Subcutaneous adipose tissue (tissue), 4 donors: Measurements from ENCODE around the gene NXPH1. TPM values are rescaled to one million over a fixed set of nuclear protein-coding genes. Genes with fewer than 3 reads are reported as not detected.

Experiments used
- CTCF ChIP-seq: fragments of 450-650 bp; IDR thresholded peaks from one replicate; pipeline ENCODE4 v1.5.1; 2016; ENCODE audit warnings: low read depth, mild to moderate bottlenecking, control low read depth, antibody characterized with exemption, moderate library complexity
- total RNA-seq, 4 donors: library from RNA; depleted of rRNA; stranded (reverse); fragments of >200 nt; gene quantifications; one replicate each; pipeline ENCODE4 v1.1.0, GENCODE V29; 2016

The NXPH1 gene
- total RNA-seq, 4 donors from 2014 or later: not detected

DNA sequence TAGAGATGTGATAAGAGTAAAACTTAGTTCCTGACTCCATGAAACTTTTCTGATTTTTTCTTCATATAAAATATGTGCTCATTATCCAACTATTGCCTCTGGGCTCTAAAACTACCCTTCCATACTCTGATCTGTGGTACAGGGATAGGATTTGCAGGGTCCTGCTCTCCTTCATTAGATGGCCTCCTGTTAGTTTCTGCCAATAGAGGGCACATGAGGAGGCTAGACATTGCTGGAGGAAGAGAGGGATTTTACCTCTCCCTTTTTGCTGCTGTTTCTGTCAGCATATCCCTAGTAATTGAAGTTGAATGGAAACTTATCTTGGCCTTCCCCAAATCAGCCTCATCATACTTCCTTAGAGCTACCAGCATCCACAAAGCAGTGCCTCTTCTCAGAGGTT is 269.4 kb downstream of the NXPH1 start:
- TF ChIP-seq CTCF: no peak

DNA sequence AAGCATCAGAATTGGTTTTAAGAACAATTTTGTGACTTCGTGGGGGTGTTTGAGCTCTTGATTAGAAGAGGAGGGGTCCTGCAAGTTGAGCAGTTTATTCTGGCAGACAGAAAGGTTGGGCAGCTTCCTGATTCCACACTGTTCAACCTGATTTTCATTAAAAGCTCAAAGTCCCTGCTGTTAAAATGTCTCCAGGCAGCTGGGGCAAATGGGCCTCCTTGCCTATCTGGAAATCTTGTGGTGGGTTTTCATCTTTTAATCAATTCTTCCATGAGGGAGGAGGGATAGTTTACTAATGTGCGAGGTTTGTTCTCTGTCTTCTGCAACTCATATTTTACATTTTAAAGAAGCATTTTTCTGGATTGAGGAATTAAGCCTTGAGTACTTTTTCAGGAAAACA is 276.7 kb downstream of the NXPH1 start:
- no peak for TF ChIP-seq CTCF

DNA sequence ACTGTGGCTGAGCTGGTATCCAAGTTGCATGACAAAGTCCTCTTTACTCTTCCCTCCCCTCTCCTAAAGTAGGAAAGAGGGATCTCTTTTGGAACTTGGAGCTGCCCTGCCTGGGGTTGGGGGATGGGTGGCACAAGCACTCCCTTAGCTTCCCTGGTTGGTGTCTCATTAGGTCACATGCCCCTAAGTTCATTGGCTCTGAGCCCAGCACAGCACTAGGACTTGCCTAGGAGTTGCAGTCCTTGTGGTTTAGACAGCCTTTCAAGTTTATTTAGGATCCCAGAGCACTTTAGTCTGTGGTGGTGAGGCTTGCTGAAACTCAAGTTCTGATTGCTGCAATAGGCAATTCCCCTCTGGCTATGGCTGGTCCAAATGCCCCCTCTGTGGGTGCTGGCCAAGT is 281.4 kb downstream of the NXPH1 start:
- TF ChIP-seq CTCF: no peak

DNA sequence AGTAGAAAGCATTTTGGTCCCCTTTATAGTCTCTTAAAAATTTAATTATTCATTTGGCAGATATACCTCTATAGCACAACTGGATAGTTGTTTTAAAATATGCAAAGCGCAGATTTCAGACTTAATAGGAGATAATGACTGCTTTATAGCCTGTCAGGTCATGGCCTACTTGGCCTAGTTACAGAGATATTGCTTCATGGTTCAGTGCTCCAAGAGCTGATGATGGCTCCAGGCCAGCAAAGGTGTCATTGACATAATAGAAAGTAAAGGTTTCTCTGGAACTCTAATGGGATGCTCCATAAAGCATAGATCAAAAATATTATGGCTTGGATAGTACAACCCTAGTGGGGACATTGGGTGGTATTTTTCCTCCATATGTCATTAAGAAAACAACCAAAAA is 285.7 kb downstream of the NXPH1 start:
- TF ChIP-seq CTCF: no peak

DNA sequence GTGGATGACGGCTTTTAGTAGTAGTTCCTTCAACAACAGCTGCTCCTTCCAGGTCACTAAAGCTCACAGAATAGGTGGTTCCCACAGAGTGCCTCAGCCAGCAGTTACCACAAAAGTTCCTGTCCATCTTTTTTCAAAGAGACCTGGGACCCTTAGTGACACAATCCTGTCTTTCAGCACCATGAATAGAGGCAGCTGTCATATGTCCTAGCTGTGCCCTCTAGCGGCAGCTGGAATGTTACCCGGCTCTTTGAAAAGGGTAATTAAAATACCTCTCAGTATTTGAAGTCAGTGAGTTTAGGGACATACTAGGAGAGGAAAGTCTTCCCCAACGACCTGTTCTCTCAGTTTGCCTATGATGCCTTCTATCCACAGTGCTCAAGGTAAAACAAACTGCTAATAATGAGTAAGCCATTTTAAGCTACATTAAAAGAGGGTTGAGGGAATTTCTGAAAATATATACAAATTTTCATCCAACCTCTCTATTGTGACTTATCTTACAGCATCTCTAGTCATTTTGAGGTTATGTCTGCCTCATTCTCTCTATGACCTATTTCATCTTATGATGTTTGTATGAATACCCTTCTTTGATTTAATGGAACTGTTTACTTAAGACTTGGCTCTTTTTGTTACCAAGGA is 290.8 kb downstream of the NXPH1 start:
- no peak for TF ChIP-seq CTCF

- no peak for TF ChIP-seq CTCF
These were observed 306.4 kb downstream of the NXPH1 start for GRCh38 chr7:8739837-8740236.

DNA sequence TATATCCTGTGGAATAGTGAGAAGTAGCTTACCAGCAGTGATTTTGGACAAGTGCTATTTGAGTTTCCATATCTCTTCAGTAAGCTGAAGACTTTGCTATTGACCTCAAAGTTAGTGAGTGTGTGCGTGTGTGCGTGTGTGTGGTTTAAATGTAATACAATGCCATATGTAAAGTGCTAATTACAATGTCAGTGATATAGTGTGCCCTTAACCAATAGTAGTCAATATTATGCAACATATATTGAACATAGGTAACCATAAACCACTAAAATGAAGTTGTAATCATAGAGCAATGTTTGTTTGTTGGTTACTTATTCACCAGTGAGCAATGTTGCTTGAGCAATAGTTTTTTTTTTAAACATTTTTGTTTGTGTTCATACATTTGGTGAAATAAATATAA is 309.4 kb downstream of the NXPH1 start:
- TF ChIP-seq CTCF: no peak
